SHP77 treated with DMSO at 0.1 percent for 48 hours (cell line): ENCODE measurements around the gene TMC4.
"Not testable (repeated sequence)": the region's sequence is repeated elsewhere in the genome, so short reads cannot be mapped to it uniquely, and the experiment has no call there.

Experiments
- DNase-seq: peaks from one replicate; lab custom pipeline; 2025; lab: John Stamatoyannopoulos, UW

TMC4 gene, protein sequence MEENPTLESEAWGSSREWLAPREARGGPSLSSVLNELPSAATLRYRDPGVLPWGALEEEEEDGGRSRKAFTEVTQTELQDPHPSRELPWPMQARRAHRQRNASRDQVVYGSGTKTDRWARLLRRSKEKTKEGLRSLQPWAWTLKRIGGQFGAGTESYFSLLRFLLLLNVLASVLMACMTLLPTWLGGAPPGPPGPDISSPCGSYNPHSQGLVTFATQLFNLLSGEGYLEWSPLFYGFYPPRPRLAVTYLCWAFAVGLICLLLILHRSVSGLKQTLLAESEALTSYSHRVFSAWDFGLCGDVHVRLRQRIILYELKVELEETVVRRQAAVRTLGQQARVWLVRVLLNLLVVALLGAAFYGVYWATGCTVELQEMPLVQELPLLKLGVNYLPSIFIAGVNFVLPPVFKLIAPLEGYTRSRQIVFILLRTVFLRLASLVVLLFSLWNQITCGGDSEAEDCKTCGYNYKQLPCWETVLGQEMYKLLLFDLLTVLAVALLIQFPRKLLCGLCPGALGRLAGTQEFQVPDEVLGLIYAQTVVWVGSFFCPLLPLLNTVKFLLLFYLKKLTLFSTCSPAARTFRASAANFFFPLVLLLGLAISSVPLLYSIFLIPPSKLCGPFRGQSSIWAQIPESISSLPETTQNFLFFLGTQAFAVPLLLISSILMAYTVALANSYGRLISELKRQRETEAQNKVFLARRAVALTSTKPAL

GRCh38 chr19:54172471-54173358 lies at the start of gene TMC4:
TMC4 (minus strand) TSS chr19:54173160; CDS start chr19:54173117, 43 bp downstream.
- DNase-seq, result no peak

GRCh38 chr19:54221947-54222346 lies 49.0 kb upstream of the TMC4 start:
- not testable (repeated sequence) for DNase-seq

- DNase-seq, result not testable (repeated sequence)
Measured at GRCh38 chr19:54219702-54220101, 46.7 kb upstream of the TMC4 start.

DNA sequence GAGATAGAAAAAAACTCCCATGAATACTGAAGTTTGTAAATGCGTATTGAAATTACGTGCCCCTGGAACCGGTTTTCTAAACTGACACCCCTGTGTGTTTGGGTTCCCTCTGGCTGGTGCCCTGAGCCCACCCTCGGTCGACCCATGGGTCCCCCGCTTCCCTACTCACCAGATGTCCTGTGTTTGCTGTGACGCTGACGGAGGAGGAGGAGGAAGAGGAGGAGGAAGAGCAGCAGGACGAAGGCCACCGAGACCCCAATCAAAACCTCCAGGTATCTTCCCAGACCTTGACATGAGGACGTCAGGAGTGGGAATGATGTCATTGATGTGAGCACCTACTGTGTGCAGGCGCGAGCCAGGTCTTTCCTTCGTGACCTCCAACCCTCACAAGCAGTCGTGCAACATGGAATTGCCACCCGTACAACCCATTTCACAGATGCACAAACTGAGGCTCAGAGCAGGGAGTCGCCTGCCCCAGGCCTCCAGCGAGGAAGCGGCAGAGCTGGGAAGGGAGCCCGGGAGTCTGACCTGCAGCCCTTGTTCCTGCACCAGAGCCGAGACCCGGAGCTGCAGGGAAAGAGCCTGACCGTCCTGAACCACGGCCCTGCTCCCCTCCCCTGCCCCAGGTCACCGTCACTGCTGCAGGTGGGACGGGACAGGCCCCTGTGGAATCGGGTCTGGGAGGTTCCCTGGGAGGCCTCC lies 46.2 kb upstream of the TMC4 start:
- DNase-seq, result no peak

DNA sequence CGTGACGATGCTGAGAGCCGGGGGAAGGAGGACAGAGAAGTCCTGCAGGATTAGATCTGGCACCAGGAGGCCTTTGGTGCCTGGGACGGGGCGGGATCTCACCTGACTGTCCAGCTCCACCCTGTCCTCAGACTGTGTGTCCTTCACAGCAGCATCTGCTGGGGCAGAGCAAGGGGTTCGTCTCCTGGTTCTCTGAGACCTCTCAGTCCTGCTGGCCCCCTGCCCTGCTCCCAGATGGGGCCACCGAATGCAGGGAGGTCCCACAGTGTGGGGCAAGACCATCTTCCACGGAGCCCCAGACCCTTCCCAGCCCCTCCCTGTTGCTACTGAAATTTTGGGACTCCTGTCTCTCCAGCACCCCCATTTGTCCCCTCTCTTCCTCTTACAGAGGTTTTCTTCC lies 45.3 kb upstream of the TMC4 start:
- no peak for DNase-seq

- not testable (repeated sequence) for DNase-seq
Measured at GRCh38 chr19:54217517-54218247, 44.7 kb upstream of the TMC4 start.

DNA sequence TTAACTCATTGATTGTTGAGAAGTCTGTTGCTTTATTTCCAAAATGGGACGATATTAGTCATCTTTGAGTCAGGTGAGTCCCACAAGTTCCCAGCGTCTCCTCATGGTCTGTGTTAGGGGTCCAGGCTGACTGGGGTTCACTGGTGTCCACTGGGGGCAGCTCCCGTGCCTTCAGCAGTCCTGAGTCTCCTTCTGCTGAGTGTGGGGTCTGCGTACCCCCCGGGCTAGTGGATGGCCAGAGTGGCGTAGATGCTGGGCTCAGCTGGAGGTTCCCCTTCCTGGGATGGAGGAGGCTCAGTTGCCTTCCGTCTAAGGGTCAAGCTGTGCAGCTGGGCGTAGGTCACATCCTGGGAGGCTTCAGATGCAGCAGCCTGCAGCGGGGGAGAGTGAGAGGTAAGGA lies 43.9 kb upstream of the TMC4 start:
- DNase-seq, result no peak

DNA sequence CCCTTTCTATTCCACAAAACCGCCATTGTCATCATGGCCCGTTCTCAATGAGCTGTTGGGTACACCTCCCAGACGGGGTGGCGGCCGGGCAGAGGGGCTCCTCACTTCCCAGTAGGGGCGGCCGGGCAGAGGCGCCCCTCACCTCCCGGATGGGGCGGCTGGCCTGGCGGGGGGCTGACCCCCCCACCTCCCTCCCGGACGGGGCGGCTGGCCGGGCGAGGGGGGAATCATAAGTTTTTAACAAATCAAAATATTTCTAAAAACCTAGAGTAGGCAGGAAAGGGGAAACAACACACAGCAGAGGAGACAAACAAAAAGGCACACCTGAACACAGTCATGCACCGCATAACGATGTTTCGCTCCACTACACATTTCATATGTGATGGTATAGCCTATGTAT lies 41.8 kb upstream of the TMC4 start:
- DNase-seq, result not testable (repeated sequence)

DNA sequence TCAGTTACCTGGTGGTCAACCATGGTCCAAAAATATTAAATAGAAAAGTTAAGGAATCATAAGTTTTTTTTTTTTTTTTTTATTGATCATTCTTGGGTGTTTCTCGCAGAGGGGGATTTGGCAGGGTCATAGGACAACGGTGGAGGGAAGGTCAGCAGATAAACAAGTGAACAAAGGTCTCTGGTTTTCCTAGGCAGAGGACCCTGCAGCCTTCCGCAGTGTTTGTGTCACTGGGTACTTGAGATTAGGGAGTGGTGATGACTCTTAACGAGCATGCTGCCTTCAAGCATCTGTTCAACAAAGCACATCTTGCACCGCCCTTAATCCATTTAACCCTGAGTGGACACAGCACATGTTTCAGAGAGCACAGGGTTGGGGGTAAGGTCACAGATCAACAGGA lies 41.3 kb upstream of the TMC4 start:
- not testable (repeated sequence) for DNase-seq

GRCh38 chr19:54211235-54211634 lies 38.3 kb upstream of the TMC4 start:
- DNase-seq, result no peak

- DNase-seq, result peak; percentile 76
Measured at GRCh38 chr19:54209811-54210494, 37.0 kb upstream of the TMC4 start.

DNA sequence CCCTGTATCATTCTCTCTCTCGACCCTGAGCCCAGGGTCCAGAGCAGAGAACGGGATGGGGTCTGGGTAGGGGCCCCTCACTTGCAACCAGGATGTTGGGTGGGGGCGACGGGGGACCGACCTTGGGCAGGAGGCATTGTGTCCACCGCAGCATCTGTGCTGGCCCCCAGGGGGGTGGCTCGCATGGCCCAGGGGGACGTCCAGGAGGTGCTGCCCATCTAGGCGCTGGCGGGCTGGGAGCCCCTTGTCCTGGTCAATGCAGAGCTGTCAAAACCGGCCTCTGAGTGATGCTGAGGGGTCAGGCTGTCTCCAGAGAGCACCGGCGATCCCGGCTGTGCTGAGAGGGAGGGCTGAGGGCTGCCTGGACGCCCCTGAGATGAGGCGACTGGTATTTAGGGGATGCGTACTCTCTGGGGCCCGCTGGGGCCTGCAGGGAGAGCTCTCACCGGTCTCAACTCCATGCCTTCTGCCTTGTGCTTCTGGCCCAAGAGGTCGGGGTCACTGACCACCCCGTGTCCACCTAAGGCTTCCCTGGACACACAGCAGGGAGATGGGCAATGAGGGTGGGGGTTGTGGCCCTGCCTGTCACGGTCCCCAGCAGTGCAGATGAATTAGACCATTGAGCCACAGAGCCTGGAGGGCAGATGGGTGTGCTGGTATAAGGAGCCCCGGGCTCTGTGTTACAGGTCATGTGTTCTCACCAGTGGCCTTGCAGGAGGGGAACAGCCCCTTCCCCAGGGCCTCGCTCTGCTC lies 36.3 kb upstream of the TMC4 start:
- DNase-seq, result no peak

GRCh38 chr19:54208784-54209057 lies 35.8 kb upstream of the TMC4 start:
- DNase-seq, result no peak

DNA sequence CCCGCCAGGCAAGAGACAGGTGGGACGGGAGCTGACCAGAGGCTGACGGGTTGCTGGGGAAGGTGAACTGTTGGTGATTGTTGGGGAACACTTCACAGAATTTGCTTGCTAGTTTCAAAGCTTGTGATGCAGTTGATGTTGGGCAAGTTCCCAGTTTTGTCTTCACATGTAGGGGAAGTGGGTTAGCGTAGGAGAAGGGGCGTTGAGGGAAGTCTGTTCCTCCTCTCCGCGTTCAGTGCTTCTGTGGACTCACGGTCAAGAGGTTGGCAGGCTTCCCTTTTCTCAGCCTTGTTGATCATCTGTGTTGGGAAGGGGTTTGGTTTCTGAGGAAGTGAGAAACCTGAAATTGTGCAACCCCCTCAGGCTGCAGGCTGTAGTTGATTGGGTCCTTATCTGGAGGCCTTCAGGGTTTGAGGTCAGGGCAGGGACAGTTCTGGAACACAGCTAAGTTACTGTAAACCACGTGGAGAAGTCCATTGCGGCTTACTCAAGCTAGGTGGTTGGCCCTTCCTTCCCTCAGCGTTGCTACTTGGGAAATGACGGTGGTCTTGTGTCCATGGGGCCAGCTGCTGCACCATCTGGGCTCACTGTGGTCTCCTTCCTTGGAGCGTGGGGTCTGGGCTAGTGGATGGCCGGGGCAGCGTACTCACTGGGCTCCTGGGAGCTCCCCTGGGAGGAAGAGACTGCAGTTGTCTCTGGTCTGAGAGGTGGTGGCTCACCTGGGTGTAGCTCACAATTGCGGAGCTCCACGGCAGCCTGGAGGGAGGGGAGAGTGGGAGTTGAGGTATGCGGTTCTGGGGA lies 35.2 kb upstream of the TMC4 start:
- DNase-seq, result no peak

GRCh38 chr19:54207676-54207982 lies 34.7 kb upstream of the TMC4 start:
- DNase-seq, result no peak

GRCh38 chr19:54207193-54207592 lies 34.2 kb upstream of the TMC4 start:
- DNase-seq, result not testable (repeated sequence)

- no peak for DNase-seq
Measured at GRCh38 chr19:54206831-54207177, 33.8 kb upstream of the TMC4 start.

GRCh38 chr19:54206030-54206830 lies 33.3 kb upstream of the TMC4 start:
- DNase-seq, result no peak
